Stimulated activated CD8-positive, alpha-beta memory T cell treated with anti-CD3 and anti-CD28 coated beads, Interleukin-7, amount 100 ng/mL, for 24 hours (primary cell): ENCODE data around the gene TMEM174.
"Not testable (repeated sequence)": the region's sequence is repeated elsewhere in the genome, so short reads cannot be mapped to it uniquely, and the experiment has no call there.

Source experiments
- DNase-seq: peaks from one replicate; pipeline ENCODE4 v3.0.0-alpha.2; 2020; ENCODE audit warnings: low read depth

The TMEM174 gene

GRCh38 chr5:73196201-73196600 lies 23.2 kb downstream of the TMEM174 start:
- no peak for DNase-seq

- DNase-seq: no peak
Observed at GRCh38 chr5:73197637-73198257, 24.8 kb downstream of the TMEM174 start.

DNA sequence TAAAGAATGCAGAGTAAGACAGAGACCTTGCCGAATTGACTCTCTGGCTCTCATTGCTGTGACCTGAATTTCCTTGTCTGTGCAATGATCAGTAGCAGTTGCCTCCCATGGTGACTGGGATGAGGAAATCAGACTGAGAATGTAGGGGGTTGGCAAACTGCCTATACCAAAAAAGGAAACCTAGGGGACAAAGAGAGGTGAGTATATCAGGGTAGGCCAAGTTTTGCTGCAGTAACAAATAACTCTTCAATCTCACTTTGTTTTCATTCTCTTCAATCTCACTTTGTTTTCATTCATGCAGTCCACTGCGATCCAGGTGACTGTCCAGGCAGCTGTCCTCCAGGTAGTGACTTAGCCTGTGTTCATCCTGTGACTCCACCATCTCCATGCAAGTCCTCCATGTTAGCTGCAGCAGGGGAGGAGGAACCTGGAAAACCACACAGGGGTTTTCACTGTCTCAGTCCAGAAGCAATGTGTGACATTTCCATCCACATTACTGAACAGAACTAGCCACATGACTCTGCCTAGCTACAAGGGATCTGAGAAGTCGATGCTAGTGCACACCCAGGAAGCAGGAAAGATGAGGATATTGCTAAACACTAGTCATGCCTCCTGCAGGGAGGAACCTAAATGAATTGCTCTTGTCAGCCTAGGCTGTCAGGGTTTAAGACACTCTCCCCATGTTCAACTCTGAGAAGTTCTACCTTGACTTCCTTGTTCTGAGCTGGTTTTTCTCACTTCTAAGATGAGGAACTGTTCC lies 26.0 kb downstream of the TMEM174 start:
- DNase-seq: no peak

- DNase-seq: no peak
Observed at GRCh38 chr5:73199671-73200070, 26.7 kb downstream of the TMEM174 start.

DNA sequence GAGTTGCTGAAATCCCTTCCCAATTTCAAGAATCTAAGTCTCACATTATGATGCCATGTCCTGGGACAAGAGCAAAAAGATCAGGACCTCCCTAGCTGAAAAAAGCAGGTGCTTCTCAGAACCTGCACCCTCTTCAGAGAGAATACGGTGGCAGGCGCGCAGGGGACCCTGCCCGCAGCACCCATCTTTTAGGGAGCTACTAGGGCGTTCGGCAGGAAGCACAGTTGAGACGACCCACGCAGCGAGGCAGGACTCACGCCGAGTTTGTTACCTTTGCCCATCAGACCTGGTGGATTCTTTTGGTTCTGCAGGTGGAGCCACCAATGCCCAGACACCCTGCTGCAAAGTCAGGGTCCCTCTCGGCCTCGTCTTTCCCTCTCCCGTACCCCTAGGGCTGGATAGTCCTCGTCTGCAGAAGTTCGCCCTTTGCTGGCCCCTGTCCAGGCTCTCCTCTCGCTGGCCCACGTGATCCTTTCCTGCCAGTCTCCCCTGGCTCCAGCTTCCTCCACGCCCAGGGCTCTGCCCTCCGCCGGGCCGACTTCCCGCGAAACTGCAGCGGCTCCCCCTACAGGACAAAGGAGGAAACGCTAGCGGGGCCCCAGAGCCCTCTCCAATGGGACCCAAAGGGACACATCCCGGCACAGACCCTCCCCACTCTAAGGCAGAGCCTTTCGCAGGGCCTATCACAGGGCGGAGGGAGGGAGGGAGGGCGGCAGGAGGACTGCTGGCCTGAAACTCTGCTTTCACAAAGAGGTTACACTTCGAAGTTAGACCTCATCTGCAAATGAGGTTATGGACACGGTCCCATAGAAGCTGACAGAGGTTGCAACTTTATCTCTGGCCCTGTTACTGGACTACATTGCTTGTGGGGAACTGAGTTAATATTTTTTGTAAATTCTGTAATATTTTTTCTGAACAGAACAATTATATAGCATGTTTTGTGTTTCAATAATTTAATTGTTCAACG lies 28.8 kb downstream of the TMEM174 start:
- DNase-seq: peak; percentile 51

- no peak for DNase-seq
Observed at GRCh38 chr5:73204332-73204731, 31.3 kb downstream of the TMEM174 start.

DNA sequence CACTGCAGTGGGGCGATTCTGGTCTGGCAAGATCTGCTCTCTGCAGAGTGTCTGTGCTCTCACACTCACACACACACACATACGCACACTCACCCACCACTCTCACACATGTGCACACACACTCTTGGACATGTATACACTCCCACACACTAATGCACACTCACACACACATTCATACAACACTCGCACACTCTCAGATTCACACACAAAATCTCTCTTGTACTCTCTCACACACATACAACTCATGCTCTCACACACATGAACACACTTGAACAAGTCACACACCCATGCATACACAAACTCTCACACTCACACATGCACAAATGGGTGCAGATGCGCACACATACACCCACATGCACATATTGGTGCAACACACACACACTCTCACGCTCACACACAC lies 31.7 kb downstream of the TMEM174 start:
- DNase-seq: no peak

DNA sequence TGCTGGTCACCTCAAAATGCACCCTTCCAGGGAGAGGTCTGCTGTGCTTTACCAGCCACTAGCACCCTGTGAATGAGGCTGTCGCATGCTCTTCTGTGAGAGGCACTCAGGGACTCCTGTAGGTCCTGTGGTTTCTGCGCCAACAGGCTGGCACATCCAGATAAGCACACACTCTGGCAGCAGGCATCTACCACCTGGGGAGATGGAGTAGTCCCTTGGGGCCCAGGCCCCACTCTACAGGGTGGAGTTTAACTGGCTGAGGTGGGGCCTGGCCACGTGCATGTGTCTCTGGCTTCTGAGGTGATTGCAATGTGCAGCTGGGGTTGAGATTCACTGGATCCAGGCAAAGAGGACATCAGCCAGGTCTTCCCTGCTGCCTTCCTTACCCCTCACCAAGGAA lies 32.3 kb downstream of the TMEM174 start:
- no peak for DNase-seq

DNA sequence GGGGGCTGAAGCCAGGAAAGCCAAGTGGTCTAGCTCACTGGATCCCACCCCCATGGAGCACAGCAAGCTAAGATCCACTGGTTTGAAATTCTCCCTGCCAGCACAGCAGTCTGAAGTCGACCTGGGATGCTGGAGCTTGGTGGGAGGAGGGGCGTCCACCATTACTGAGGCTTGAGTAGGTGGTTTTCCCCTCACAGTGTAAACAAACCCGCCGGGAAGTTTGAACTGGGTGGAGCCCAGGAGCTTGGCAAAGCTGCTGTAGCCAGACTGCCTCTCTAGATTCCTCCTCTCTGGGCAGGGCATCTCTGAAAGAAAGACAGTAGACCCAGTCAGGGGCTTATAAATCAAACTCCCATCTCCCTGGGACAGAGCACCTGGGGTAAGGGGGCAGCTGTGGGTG lies 34.2 kb downstream of the TMEM174 start:
- DNase-seq: not testable (repeated sequence)

- DNase-seq: not testable (repeated sequence)
Observed at GRCh38 chr5:73209075-73209474, 36.1 kb downstream of the TMEM174 start.

GRCh38 chr5:73212693-73213092 lies 39.7 kb downstream of the TMEM174 start:
- DNase-seq: not testable (repeated sequence)

DNA sequence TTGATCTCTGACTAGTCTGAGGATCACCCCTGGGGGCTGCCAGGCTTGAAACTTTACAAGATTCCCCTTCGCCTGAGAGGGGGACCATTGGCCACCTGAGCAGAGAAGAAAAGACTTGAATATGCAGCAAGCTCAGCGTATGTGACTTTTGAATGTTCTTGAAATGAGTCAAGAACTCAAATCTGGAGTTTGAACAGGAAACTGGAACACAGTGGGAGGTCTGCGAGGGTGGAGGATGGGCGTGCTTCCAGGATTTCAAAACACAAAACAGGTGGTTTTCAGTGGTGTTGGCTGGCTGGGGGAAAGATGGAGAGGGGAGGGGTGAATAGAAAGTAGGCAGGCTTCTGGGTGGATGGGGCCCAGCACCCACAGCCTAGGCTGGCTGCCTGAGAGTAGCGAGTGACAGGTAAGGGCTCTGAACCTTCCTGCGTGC lies 40.6 kb downstream of the TMEM174 start:
- no peak for DNase-seq

GRCh38 chr5:73214306-73214705 lies 41.3 kb downstream of the TMEM174 start:
- no peak for DNase-seq

- no peak for DNase-seq
Observed at GRCh38 chr5:73214996-73215395, 42.0 kb downstream of the TMEM174 start.

- DNase-seq: no peak
Observed at GRCh38 chr5:73215531-73215890, 42.5 kb downstream of the TMEM174 start.

DNA sequence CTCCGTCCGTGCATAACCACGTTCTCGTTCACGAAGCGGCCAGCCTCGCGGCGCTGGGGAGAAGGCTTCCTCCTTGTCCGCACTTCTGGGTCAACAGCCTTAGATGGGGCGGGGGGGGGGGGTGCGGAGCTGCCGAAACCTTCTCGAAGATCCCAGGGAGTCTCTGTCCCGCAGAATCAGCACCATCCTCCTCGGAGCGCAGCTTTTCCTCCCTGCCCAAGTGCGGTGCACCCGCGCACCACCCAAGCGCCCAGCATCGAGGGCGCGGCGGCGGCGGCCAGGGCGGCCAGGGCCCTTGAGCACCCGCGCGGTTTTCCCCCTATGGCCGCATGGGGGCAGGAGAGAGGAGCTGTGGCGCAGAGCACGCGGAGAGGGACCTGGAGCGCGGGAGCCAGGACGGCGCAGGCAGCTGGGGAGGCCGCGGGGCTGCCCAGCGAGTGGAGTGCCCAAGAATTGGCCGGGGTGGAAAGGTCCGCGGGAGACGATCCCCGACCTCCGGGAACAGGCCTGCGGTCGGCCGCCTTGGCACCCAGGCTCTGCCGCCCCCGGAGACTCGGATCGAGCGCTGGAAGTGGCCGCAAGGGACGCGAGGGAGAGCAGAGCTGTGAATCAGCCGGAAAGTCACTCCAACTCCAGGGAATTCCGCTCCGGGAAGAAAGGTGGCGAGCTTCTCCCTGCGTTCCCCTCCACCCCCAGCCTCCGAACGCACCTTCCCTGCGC lies 43.1 kb downstream of the TMEM174 start:
- DNase-seq: peak; percentile 36

DNA sequence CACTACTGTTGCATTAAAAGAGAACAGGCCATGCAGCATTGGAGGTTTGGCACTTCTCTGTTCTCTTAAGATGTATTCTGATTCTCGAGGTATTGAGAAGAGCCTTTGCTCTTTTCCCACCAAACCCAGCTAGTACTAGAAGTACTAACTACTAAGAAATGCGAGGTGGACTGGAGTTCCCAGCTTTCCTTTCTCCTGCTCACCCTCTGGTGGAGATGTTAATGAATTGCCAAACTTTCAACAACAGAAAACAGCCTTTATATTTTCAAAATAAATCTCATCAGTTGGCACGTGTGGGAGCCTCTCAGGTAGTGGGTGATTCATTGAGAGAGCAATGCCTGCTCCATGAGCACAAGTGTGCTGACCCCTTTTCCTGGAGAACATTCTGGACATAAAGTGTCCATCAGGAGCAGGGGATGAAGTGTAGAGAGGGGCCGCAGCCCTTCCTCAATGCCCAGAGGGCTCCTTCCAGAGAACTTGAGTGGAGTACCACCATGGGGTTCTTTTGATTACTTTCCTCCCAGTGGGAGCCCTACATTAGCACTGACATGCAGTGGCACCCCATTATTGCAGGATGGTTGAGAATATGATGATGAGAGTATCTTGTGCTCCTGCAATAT lies 45.7 kb downstream of the TMEM174 start:
- no peak for DNase-seq

DNA sequence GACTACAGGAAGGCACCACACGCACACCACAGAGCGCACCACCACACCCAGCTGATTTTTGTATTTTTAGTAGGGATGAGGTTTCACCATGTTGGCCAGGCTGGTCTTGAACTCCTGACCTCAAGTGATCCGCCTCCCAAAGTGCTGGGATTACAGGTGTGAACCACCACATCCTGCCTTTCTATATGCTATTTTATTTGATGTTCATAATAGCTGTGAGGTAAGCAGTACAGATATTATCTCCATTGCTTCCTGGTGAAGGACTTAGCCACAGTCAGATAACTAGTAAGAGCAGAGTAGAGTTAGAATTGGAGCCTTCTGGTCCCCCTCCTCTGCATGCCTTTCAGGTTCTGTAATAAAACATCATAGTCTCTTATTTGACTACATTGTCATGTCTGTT lies 46.3 kb downstream of the TMEM174 start:
- DNase-seq: not testable (repeated sequence)

DNA sequence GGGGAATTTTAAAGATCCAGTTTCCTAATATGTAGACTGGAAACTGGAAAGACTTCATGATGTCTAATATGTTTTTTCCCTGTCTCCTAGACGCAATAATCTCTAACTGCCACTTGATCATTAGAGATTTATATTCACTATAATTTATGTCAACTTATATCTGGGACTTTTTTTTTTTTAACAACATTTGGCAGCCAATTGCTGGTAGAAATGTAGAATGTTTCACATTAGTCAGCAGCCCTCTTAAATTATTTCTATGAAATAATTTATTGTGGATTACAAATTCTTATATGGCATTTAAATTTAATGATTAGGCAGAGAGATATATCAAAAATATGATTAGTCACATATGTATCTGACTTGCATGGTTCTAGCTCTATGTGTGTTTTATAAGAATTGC lies 48.2 kb downstream of the TMEM174 start:
- DNase-seq: no peak

DNA sequence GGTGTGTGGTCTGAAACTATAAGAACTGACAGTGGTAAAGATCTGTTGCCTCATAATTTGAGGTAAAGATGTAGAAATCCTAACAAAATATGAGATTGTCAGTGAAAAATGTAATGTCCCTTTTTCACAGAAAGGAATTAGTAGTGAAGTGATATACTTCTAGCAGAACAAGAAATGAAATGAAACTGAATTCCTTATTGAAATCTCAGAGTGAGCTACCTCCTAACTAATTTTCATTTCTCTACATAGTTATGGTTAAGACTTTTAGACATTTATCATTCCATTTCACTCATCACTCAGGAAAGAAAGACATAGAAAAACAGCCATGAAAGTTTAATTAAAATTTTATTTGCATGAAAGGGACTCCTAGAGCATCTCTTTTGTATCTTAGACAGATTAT lies 48.7 kb downstream of the TMEM174 start:
- DNase-seq: no peak

DNA sequence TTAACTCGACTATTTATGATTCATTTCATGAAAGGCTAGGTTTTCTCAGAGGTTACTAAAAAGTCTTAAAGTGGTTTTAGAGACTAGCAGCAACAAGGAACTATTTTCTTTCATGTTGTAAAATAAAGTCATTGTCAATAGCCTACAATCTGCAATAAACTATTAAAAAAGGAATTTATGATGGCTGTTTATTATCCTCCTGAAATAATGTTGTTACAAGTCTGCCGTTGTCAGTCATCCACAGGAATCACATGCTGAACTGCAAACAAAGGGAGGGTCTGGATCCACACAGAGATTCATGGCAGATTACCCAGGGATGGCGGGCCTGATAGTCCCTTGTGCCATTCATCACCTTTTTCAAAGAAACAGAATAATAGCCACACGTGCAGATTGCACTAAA lies 49.2 kb downstream of the TMEM174 start:
- no peak for DNase-seq
